GM06990 (cell line): Measurements from ENCODE around the gene BRMS1L.

Experiments used
- DNase-seq: peaks from one replicate; pipeline ENCODE4 v3.0.0-alpha.2; 2011; ENCODE audit not compliant: insufficient read length; ENCODE audit errors: extremely low read depth
- H3K27me3 ChIP-seq: replicated peaks from 2 replicates; pipeline ENCODE4 v1.6.0; 2011; ENCODE audit warnings: low read length; ENCODE audit not compliant: control insufficient read depth, insufficient read depth
- H3K36me3 ChIP-seq: 2 replicates; pipeline ENCODE4 v1.5.1; 2011; ENCODE audit warnings: low read length; ENCODE audit not compliant: control insufficient read depth, insufficient read depth
- H3K4me3 ChIP-seq: replicated peaks from 2 replicates; pipeline ENCODE4 v1.5.1; 2011; ENCODE audit warnings: low read depth, mild to moderate bottlenecking, control low read depth, low read length
- CTCF ChIP-seq: IDR thresholded peaks from 2 replicates; pipeline ENCODE4 v1.5.1; 2011; ENCODE audit warnings: low read length, control low read depth, mild to moderate bottlenecking, inconsistent platforms; ENCODE audit not compliant: insufficient read depth, poor library complexity, severe bottlenecking

The BRMS1L gene

GRCh38 chr14:35897616-35898111 is 71.5 kb downstream of the BRMS1L start:
- DNase-seq, result no peak
- Histone ChIP-seq H3K36me3 (no peaks in the 10 kb centered on the region), H3K4me3 (no peak overlapping the region), H3K27me3 (no peaks in the 10 kb centered on the region)
- no peak for TF ChIP-seq CTCF

- Histone ChIP-seq H3K36me3 (no peaks in the 10 kb centered on the region), H3K27me3 (no peaks in the 10 kb centered on the region), H3K4me3 (no peak overlapping the region)
- no peak for TF ChIP-seq CTCF
- DNase-seq, result no peak
These were observed 72.2 kb downstream of the BRMS1L start for GRCh38 chr14:35898217-35898775.

- no peak overlapping the region for H3K4me3 ChIP-seq
- no peak for TF ChIP-seq CTCF
- no peaks in the 10 kb centered on the region for H3K27me3 ChIP-seq
- DNase-seq, result no peak
- H3K36me3 ChIP-seq, result no peaks in the 10 kb centered on the region
These were observed 74.6 kb downstream of the BRMS1L start for GRCh38 chr14:35900741-35901140.

- no peak for DNase-seq
- no peak for TF ChIP-seq CTCF
- Histone ChIP-seq H3K36me3 (no peaks in the 10 kb centered on the region), H3K4me3 (no peak overlapping the region), H3K27me3 (no peaks in the 10 kb centered on the region)
These were observed 83.5 kb downstream of the BRMS1L start for GRCh38 chr14:35909665-35910064.

GRCh38 chr14:35910191-35910590 is 84.1 kb downstream of the BRMS1L start:
- Histone ChIP-seq H3K36me3 (no peaks in the 10 kb centered on the region), H3K27me3 (no peaks in the 10 kb centered on the region), H3K4me3 (no peak overlapping the region)
- DNase-seq, result no peak
- TF ChIP-seq CTCF, result no peak

GRCh38 chr14:35911097-35911496 is 85.0 kb downstream of the BRMS1L start:
- H3K4me3 ChIP-seq, result no peak overlapping the region
- no peak for TF ChIP-seq CTCF
- DNase-seq, result no peak
- no peaks in the 10 kb centered on the region for H3K27me3 ChIP-seq
- no peaks in the 10 kb centered on the region for H3K36me3 ChIP-seq
